GM12878 (cell line): Measurements from ENCODE around the gene C16orf82. TPM values are rescaled to one million over a fixed set of nuclear protein-coding genes. Genes with fewer than 3 reads are reported as not detected.

Experiments
- ATAC-seq: fragments of 200-7000 bp; cut with Tn5 transposase; 3 replicates; pipeline ENCODE4 v1.9.1; 2020; ENCODE audit warnings: mild to moderate bottlenecking, moderate library complexity
- BruUV-seq: library from RNA; stranded (reverse); fragments of 400-500 nt; replicated peaks from 2 replicates; lab custom pipeline; 2021; lab: Mats Ljungman, UMichigan
- CTCF ChIA-PET: fragments of 300-600 bp; sonication (Branson Sonifier 250); formaldehyde crosslinking; extraction: SDS; loops from one replicate; lab custom pipeline; 2021; ENCODE audit warnings: inconsistent platforms; lab: Yijun Ruan, JAX
- POLR2A ChIA-PET: fragments of 350-600 bp; formaldehyde crosslinking; extraction: SDS; loops from one replicate; lab custom pipeline; 2021; ENCODE audit warnings: inconsistent platforms; lab: Charles Lee
- RAD21 ChIA-PET: fragments of 300-600 bp; sonication (Branson Sonifier 250); formaldehyde crosslinking; loops from one replicate; lab custom pipeline; 2023; ENCODE audit warnings: antibody characterized with exemption; ENCODE audit not compliant: unreplicated experiment; lab: Charles Lee
- SMC1A ChIA-PET: fragments of 300-600 bp; sonication (Branson Sonifier 250); formaldehyde crosslinking; loops from one replicate; lab custom pipeline; 2023; ENCODE audit not compliant: unreplicated experiment, uncharacterized antibody; lab: Charles Lee
- DNase-seq: peaks from one replicate; pipeline ENCODE4 v3.0.0-alpha.2; 2011; ENCODE audit warnings: low read depth, low spot score
- FAIRE-seq: peaks from 3 replicates; lab custom pipeline; 2011; peaks lifted over from hg19 to GRCh38; lab: Jason Lieb, UNC
- H2AFZ ChIP-seq: 2 replicates; pipeline ENCODE4 v1.6.0; 2011; ENCODE audit warnings: low read depth, low read length, control low read depth; ENCODE audit not compliant: control insufficient read depth
- H3K27ac ChIP-seq: 2 replicates; pipeline ENCODE4 v1.5.1; 2011; ENCODE audit warnings: control low read depth; ENCODE audit not compliant: control insufficient read depth, insufficient read depth
- H3K27me3 ChIP-seq, 2 experiments: replicated peaks in 1 of 2; 2 replicates each; pipeline versions ENCODE4 v1.6.0 to v1.6.1; 2011; ENCODE audit warnings: low read length in 1 of 2; ENCODE audit not compliant: control insufficient read depth in 2 of 2, insufficient read depth in 2 of 2
- H3K36me3 ChIP-seq, 2 experiments: 2 replicates each; pipeline ENCODE4 v1.5.1; 2011; ENCODE audit warnings: low read length in 1 of 2; ENCODE audit not compliant: control insufficient read depth in 2 of 2, insufficient read depth in 2 of 2
- H3K4me1 ChIP-seq: 2 replicates; pipeline ENCODE4 v1.6.1; 2011; ENCODE audit warnings: mild to moderate bottlenecking, low read length, moderate library complexity, mixed read lengths; ENCODE audit not compliant: control insufficient read depth, insufficient read depth
- H3K4me2 ChIP-seq: 2 replicates; pipeline ENCODE4 v1.6.0; 2011; ENCODE audit warnings: control low read depth; ENCODE audit not compliant: control insufficient read depth, insufficient read depth
- H3K4me3 ChIP-seq: fragments of 200-600 bp; sonication (generic); 2 replicates; pipeline ENCODE4 v1.5.1; 2016
- H3K79me2 ChIP-seq: 2 replicates; pipeline ENCODE4 v1.6.0; 2011; ENCODE audit warnings: low read length; ENCODE audit not compliant: control insufficient read depth, insufficient read depth
- H3K9ac ChIP-seq: 2 replicates; pipeline ENCODE4 v1.8.0; 2011; ENCODE audit warnings: low read length, control low read depth, mixed read lengths; ENCODE audit not compliant: control insufficient read depth, insufficient read depth
- H3K9me3 ChIP-seq: replicated peaks from 3 replicates; pipeline ENCODE4 v1.5.1; 2011; ENCODE audit warnings: mild to moderate bottlenecking, low read length; ENCODE audit not compliant: control insufficient read depth, insufficient read depth
- H4K20me1 ChIP-seq: 2 replicates; pipeline ENCODE4 v1.6.0; 2011; ENCODE audit not compliant: control insufficient read depth, insufficient read depth
- BACH1 ChIP-seq: fragments of 450-650 bp; IDR thresholded peaks from 2 replicates; pipeline ENCODE4 v1.6.1; 2017; ENCODE audit warnings: mild to moderate bottlenecking, borderline replicate concordance
- CEBPZ ChIP-seq: fragments of 150-350 bp; IDR thresholded peaks from 2 replicates; pipeline ENCODE4 v1.6.1; 2016; ENCODE audit warnings: low read depth, low read length
- CHD4 ChIP-seq: fragments of 200-600 bp; sonication (generic); IDR thresholded peaks from 2 replicates; pipeline ENCODE4 v1.6.1; 2016; ENCODE audit warnings: mild to moderate bottlenecking
- ETV6 ChIP-seq, 2 experiments: fragments of 450-650 bp in 1 of 2; IDR thresholded peaks in 1 of 2; conservative IDR thresholded peaks in 1 of 2; 2 replicates each; pipeline ENCODE4 v1.6.1; 2014; ENCODE audit warnings: antibody characterized with exemption in 1 of 2, borderline replicate concordance in 1 of 2, low read depth in 1 of 2, mild to moderate bottlenecking in 1 of 2, moderate library complexity in 1 of 2
- MTA3 ChIP-seq: IDR thresholded peaks from 2 replicates; pipeline ENCODE4 v1.6.1; 2012; ENCODE audit warnings: low read length, inconsistent platforms, borderline replicate concordance
- MYB ChIP-seq: fragments of 150-350 bp; IDR thresholded peaks from 2 replicates; pipeline ENCODE4 v1.6.1; 2014; ENCODE audit warnings: mild to moderate bottlenecking, low read depth, low read length, borderline replicate concordance
- NFYA ChIP-seq: IDR thresholded peaks from 2 replicates; pipeline ENCODE4 v1.6.1; 2011; ENCODE audit warnings: low read depth, mild to moderate bottlenecking, low read length, improper control_type of control experiment, borderline replicate concordance
- NR2C1 ChIP-seq: fragments of 450-650 bp; IDR thresholded peaks from 2 replicates; pipeline ENCODE4 v1.6.1; 2017; ENCODE audit warnings: antibody characterized with exemption, mild to moderate bottlenecking, moderate library complexity
- RAD21 ChIP-seq: IDR thresholded peaks from 2 replicates; pipeline ENCODE4 v1.6.1; 2011; ENCODE audit warnings: mild to moderate bottlenecking, low read depth, low read length, moderate library complexity; ENCODE audit not compliant: insufficient read depth
- SPI1 ChIP-seq: IDR thresholded peaks from 2 replicates; pipeline ENCODE4 v1.6.1; 2011; ENCODE audit warnings: low read depth, mild to moderate bottlenecking, low read length, moderate library complexity, borderline replicate concordance; ENCODE audit not compliant: insufficient read depth
- SUPT20H ChIP-seq: IDR thresholded peaks from 2 replicates; pipeline ENCODE4 v1.6.1; 2011; ENCODE audit warnings: low read depth, mild to moderate bottlenecking, low read length, moderate library complexity, borderline replicate concordance; ENCODE audit not compliant: control insufficient read depth
- WGBS: methylation state at CpG from one replicate; pipeline ENCODE4 v1.1.6; 2016; ENCODE audit warnings: low lambda C conversion rate; ENCODE audit not compliant: insufficient replicate concordance, insufficient coverage; ENCODE audit errors: missing lambda C conversion rate; 5-methylcytosine and 5-hydroxymethylcytosine counted together
- in situ Hi-C: fragments of 300-500 bp; cut with MboI; formaldehyde crosslinking; loops from 9 replicates; pipeline ENCODE4 v1.14.3; 2018; ENCODE audit warnings: mixed read lengths
- intact Hi-C: fragments of 100-400 bp; cut with micrococcal nuclease; formaldehyde crosslinking; loops from one replicate; pipeline ENCODE4 v1.14.2; 2022; ENCODE audit not compliant: unreplicated experiment
- polyA plus RNA-seq, 11 experiments: library from polyadenylated mRNA; depleted of rRNA in 4 of 11; unstranded in 6 of 11; stranded (reverse) in 5 of 11; fragments of >200 nt; fragmentation: Nextera tagmentation in 4 of 11; fragmentation: Illumina TruSeq in 1 of 11; extraction: Ambion mirVana in 4 of 11; extraction: Trizol in 1 of 11; gene quantifications; 1 replicate in 1 of 11; 2 replicates in 10 of 11; pipeline versions ENCODE4 v1.2.1 to v1.2.3, GENCODE V29; 2011 to 2016; ENCODE audit warnings: inconsistent platforms in 2 of 11, missing spikeins in 2 of 11, low read depth in 1 of 11
- total RNA-seq, 4 experiments: library from RNA; depleted of rRNA in 3 of 4; stranded (reverse); fragments of >200 nt in 3 of 4; fragmentation: Illumina TruSeq in 1 of 4; extraction: Trizol in 1 of 4; gene quantifications; 2 replicates each; pipeline versions ENCODE4 v1.2.1 to v1.2.3, GENCODE V29; 2013 to 2021
- TF ChIP-seq, protein P1 (sequence below): IDR thresholded peaks from 2 replicates; pipeline ENCODE4 v1.6.1; 2012; ENCODE audit warnings: low read depth, low read length, improper control_type of control experiment

The C16orf82 gene
- total and polyA plus RNA-seq, 10 of the 15 experiments (the other 5 are each of a cell fraction or from before 2014, with no cell fraction given) = not detected

DNA sequence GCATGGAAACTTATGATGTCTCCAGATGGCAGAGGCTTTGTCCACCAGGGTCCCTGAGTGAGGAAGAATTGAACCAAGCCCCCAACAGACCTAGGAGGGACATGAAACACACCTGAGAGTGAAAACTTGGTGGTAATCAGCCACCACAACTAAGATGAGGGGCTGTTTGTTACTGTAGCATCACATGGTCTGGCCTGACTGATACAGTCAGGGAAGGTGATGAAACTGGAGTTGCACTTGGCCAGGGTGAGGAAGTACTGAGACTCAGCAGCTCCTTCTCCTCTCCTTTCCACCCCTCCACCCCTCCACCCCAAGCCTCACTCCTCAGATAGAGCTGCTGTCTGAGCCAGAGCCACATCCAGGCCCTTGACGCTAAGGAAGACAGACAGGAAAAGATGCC, 37.2 kb downstream of the C16orf82 start:
- intact Hi-C loops (no loop called here), in situ Hi-C loops (loop anchor here (10.0 kb wide), 1 partner anchor 1829 kb away; no protein-coding TSS in a partner anchor)
- BruUV-seq = no TSS peak
- Histone ChIP-seq H2AFZ (no peak overlapping the region), H3K9ac (no peak overlapping the region), H3K27ac (no peak overlapping the region), H3K27me3 (no peaks in the 10 kb centered on the region)
- no peak for DNase-seq
- TF ChIP-seq MYB (no peak), CHD4 (no peak), NR2C1 (no peak), MTA3 (no peak)
- TF ChIP-seq, all 136 proteins: peak for 0
- ChIA-PET RAD21 (no interaction called here), CTCF (no interaction called here), POLR2A (interaction anchor here (0.6 kb wide), 1 partner anchor 301 kb away, joined by 4 read pairs; no protein-coding TSS in a partner anchor), SMC1A (no interaction called here)
- H3K36me3 ChIP-seq = no peaks in the 10 kb centered on the region
- WGBS = 100% methylated on average over 1 of the region's 1 CpG
- H4K20me1 ChIP-seq = no peaks in the 10 kb centered on the region
- H3K4me3 ChIP-seq = no peak overlapping the region
- FAIRE-seq = no peak
- ATAC-seq = no peak
- no peak overlapping the region for H3K4me2 ChIP-seq
- H3K79me2 ChIP-seq = no peaks in the 10 kb centered on the region
- H3K4me1 ChIP-seq = no peaks in the 10 kb centered on the region
- no peaks in the 10 kb centered on the region for H3K9me3 ChIP-seq

DNA sequence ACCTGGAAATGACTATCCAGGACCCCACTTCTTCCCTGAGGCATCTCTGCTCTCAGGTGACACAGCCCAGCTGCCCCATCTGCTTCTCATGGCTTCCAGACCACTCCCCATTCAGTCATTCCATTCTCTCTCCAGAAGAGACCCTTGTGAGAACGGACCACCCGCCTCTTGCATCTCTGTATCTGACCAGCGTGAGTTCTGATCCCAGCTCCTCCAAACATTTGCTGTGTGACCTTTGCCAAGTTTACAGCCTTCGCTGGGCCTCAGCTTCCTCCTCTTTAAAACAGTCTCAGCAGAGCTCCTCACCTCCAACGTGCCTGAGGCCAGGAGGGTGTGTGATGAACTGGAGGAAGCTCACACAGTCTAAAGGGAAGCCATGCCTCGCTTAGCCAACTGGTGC, 39.6 kb downstream of the C16orf82 start:
- intact Hi-C loops = loop anchor here (5.0 kb wide), 1 partner anchor 1269 kb away; no protein-coding TSS in a partner anchor
- ChIA-PET POLR2A (no interaction called here), RAD21 (no interaction called here), CTCF (no interaction called here), SMC1A (no interaction called here)
- no peak for FAIRE-seq
- BruUV-seq = no TSS peak
- DNase-seq = no peak
- in situ Hi-C loops = loop anchor here (10.0 kb wide), 1 partner anchor 1832 kb away; no protein-coding TSS in a partner anchor
- WGBS = 29% methylated on average over 6 of the region's 6 CpGs
- ATAC-seq = no peak
- H2AFZ ChIP-seq = no peak overlapping the region
- no peaks in the 10 kb centered on the region for H3K9me3 ChIP-seq
- no peaks in the 10 kb centered on the region for H4K20me1 ChIP-seq
- no peak overlapping the region for H3K27ac ChIP-seq
- no peak overlapping the region for H3K9ac ChIP-seq
- H3K4me2 ChIP-seq = no peak overlapping the region
- no peaks in the 10 kb centered on the region for H3K4me1 ChIP-seq
- no peaks in the 10 kb centered on the region for H3K36me3 ChIP-seq
- no peak overlapping the region for H3K4me3 ChIP-seq
- peaks cover 0 to 2% of the 10 kb centered on the region in 2 experiments; a peak in 1 of 4 replicates for H3K27me3 ChIP-seq
- no peaks in the 10 kb centered on the region for H3K79me2 ChIP-seq
- no peak for TF ChIP-seq CEBPZ
- TF ChIP-seq BACH1 = no peak
- TF ChIP-seq ETV6 (conservative IDR thresholded peaks at IDR 0.05 in 1 of 2, IDR thresholded peaks at IDR 0.05 in 1 of 2; ENCODE audit: borderline replicate concordance in 1 of 2, low read depth in 1 of 2) = no peak
- TF ChIP-seq SUPT20H = no peak
- TF ChIP-seq SPI1 = no peak
- TF ChIP-seq, protein P1, sequence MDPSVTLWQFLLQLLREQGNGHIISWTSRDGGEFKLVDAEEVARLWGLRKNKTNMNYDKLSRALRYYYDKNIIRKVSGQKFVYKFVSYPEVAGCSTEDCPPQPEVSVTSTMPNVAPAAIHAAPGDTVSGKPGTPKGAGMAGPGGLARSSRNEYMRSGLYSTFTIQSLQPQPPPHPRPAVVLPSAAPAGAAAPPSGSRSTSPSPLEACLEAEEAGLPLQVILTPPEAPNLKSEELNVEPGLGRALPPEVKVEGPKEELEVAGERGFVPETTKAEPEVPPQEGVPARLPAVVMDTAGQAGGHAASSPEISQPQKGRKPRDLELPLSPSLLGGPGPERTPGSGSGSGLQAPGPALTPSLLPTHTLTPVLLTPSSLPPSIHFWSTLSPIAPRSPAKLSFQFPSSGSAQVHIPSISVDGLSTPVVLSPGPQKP = no peak
- TF ChIP-seq RAD21 = no peak
- TF ChIP-seq NFYA = no peak
